ENCODE results near the gene CTSL. TPM values are rescaled to one million over a fixed set of nuclear protein-coding genes. Genes with fewer than 3 reads are reported as not detected.
"Not testable (repeated sequence)": the region's sequence is repeated elsewhere in the genome, so short reads cannot be mapped to it uniquely, and the experiment has no call there.

The CTSL gene
- total and polyA plus RNA-seq, 5 experiments from 2014 or later, result 0.87 to 27.5 (median 17.3) TPM; not detected in 1

DNA sequence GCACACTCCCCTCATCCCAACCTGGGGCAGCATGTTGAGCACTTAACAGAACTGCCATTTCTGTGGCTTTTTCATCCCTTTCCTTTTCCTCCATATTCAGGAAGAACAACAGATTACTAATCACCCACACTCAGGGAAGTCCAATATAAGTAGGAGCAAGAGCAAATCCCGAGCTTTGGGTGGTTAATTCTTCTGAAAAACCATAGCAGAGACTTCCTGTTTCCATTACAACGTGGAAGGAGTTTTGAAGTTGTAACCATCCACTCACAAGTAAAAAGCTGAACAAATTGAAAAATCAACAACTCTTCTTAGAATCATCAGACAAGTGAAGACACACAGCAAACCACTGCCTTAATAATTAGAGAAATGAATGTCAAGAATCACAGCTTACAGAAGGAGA, 8.2 kb downstream of the CTSL start:
- ATAC-seq (no peak), DNase-seq (no peak)
- no peaks in the 10 kb centered on the region for H3K4me1 Mint-ChIP-seq
- peaks cover 0 to 19% (median 3%) of the 10 kb centered on the region in 9 donors for H3K9me3 Mint-ChIP-seq
- no peak overlapping the region for H3K4me3 Mint-ChIP-seq
- peaks cover 20 to 36% (median 28%) of the 10 kb centered on the region in 5 donors for H3K27me3 Mint-ChIP-seq
- no peak overlapping the region for H3K27ac Mint-ChIP-seq
- H3K36me3 Mint-ChIP-seq, result peaks cover 0 to 3% (median 0%) of the 10 kb centered on the region in 3 donors
- POLR2A ChIA-PET, result no interaction called here

DNA sequence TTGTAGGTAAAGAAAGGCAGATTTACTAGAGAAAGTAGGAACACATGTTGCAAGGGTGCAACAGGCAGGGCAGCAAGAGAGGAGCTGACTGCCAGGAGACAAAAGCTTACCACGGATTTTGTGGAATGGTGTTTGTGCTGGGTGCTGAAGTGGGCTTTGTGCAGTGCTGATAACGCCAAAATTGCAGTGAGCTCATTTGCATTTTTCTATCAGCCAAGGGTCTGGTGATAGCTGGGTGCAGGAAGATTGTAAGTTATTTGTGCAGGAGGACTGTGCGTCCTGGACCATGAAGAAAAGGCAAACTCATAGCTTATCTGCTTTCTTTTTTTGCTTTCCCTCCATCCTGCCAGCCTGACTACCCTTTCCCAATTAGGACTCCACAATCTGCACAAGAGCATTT, 13.6 kb downstream of the CTSL start:
- Mint-ChIP-seq H3K4me3 (no peak overlapping the region), H3K27ac (no peak overlapping the region), H3K9me3 (peaks cover 0 to 30% (median 10%) of the 10 kb centered on the region in 9 donors), H3K27me3 (peaks cover 0 to 22% (median 9%) of the 10 kb centered on the region in 5 donors), H3K36me3 (peaks cover 0 to 9% (median 0%) of the 10 kb centered on the region in 3 donors), H3K4me1 (peaks cover 0 to 2% (median 0%) of the 10 kb centered on the region in 4 donors)
- DNase-seq, result no peak
- ATAC-seq, result no peak
- POLR2A ChIA-PET, result no interaction called here

GRCh38 chr9:87740209-87740608, 14.3 kb downstream of the CTSL start:
- ATAC-seq (no peak), DNase-seq (no peak)
- H3K9me3 Mint-ChIP-seq, result peaks cover 0 to 28% (median 10%) of the 10 kb centered on the region in 9 donors
- H3K36me3 Mint-ChIP-seq, result peaks cover 0 to 9% (median 0%) of the 10 kb centered on the region in 3 donors
- POLR2A ChIA-PET, result no interaction called here
- H3K4me1 Mint-ChIP-seq, result peaks cover 0 to 2% (median 0%) of the 10 kb centered on the region in 4 donors
- no peak overlapping the region for H3K4me3 Mint-ChIP-seq
- H3K27me3 Mint-ChIP-seq, result peaks cover 0 to 21% (median 6%) of the 10 kb centered on the region in 5 donors
- no peak overlapping the region for H3K27ac Mint-ChIP-seq

- Mint-ChIP-seq H3K27ac (no peak overlapping the region), H3K27me3 (peaks cover 2 to 18% (median 8%) of the 10 kb centered on the region in 5 donors), H3K9me3 (peaks cover 0 to 23% (median 10%) of the 10 kb centered on the region in 9 donors), H3K4me1 (peaks cover 0 to 2% (median 0%) of the 10 kb centered on the region in 4 donors), H3K36me3 (peaks cover 0 to 9% (median 0%) of the 10 kb centered on the region in 3 donors), H3K4me3 (no peak overlapping the region)
- no peak for ATAC-seq
- POLR2A ChIA-PET, result no interaction called here
- DNase-seq, result no peak
Measured at GRCh38 chr9:87741326-87741725, 15.4 kb downstream of the CTSL start.

DNA sequence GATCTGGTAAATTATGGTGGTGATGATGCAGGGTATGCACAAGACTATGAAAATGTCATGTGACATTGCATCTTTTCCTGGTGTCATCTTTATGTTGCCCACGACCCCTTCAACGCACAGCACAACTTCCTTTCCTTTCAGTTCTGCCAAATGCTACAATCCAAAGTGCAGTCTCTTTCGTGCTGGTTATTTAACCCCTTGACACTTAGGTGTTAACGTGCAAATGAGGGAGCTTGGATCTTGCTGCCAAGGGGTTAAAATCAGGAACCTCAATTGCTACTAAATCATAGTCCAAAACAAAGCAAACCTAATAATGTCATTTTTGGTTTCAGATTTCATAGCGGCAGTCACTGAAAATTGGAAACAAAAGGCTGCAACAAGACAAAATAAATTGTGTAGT, 16.0 kb downstream of the CTSL start:
- Mint-ChIP-seq H3K4me3 (no peak overlapping the region), H3K36me3 (peaks cover 0 to 9% (median 0%) of the 10 kb centered on the region in 3 donors)

DNA sequence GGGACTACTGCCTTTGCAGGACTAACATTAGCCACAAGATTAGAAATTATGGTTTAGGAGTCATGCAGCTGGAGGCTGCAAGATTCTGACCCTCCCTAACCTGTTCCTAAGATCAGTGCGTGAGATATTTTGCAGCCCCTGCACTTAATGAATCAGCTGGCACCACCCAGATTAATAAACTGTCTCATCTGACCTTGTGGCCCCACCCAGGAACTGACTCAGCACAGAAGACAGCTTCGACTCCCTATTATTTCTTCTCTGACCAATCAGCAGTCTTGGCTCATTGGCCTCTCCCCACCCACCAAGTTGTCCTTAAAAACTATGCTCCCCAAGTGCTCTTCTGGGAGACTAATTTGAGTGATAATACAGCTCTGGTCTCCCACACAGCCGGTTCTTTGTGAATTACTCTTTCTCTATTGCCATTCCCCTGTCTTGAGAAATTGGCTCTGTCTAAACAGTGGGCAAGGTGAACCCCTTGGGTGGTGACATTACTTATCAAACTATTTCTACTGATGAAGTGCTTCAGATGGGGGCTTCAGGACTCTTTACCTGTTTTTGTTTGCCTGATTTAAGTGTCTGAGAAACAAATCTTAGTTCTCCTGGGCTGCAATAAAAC, 17.0 kb downstream of the CTSL start:
- Mint-ChIP-seq H3K4me3 (no peak overlapping the region), H3K9me3 (peaks cover 0 to 20% (median 10%) of the 10 kb centered on the region in 9 donors), H3K27me3 (peaks cover 4 to 22% (median 15%) of the 10 kb centered on the region in 5 donors), H3K27ac (peak overlapping the region in 1 of 10 donors; percentile 45), H3K36me3 (peaks cover 0 to 9% (median 0%) of the 10 kb centered on the region in 3 donors), H3K4me1 (peaks cover 0 to 2% (median 0%) of the 10 kb centered on the region in 4 donors)
- DNase-seq (no peak), ATAC-seq (no peak)
- POLR2A ChIA-PET, result no interaction called here

More for the DNA sequence above, 16.0 kb downstream of the CTSL start:
- H3K27ac Mint-ChIP-seq, result no peak overlapping the region
- peaks cover 0 to 2% (median 0%) of the 10 kb centered on the region in 4 donors for H3K4me1 Mint-ChIP-seq
- peaks cover 2 to 15% (median 11%) of the 10 kb centered on the region in 5 donors for H3K27me3 Mint-ChIP-seq
- no peak for DNase-seq
- POLR2A ChIA-PET, result no interaction called here
- H3K9me3 Mint-ChIP-seq, result peaks cover 0 to 22% (median 10%) of the 10 kb centered on the region in 9 donors
- no peak for ATAC-seq

GRCh38 chr9:87744247-87744646, 18.3 kb downstream of the CTSL start:
- POLR2A ChIA-PET, H3K4me3 Mint-ChIP-seq, ATAC-seq, H3K27ac Mint-ChIP-seq, H3K36me3 Mint-ChIP-seq, DNase-seq, H3K4me1 Mint-ChIP-seq: not testable (repeated sequence)
- peaks cover 3 to 30% (median 15%) of the 10 kb centered on the region in 5 donors for H3K27me3 Mint-ChIP-seq
- H3K9me3 Mint-ChIP-seq, result peaks cover 0 to 17% (median 9%) of the 10 kb centered on the region in 9 donors

- H3K4me1 Mint-ChIP-seq, result peaks cover 0 to 2% (median 0%) of the 10 kb centered on the region in 4 donors
- H3K27ac Mint-ChIP-seq, result no peak overlapping the region
- H3K4me3 Mint-ChIP-seq, result no peak overlapping the region
- peaks cover 0 to 9% (median 0%) of the 10 kb centered on the region in 3 donors for H3K36me3 Mint-ChIP-seq
- H3K27me3 Mint-ChIP-seq, result peaks cover 7 to 31% (median 14%) of the 10 kb centered on the region in 5 donors
- DNase-seq (no peak), ATAC-seq (no peak)
- H3K9me3 Mint-ChIP-seq, result peaks cover 0 to 17% (median 9%) of the 10 kb centered on the region in 9 donors
- POLR2A ChIA-PET, result no interaction called here
Measured at GRCh38 chr9:87746186-87746585, 20.3 kb downstream of the CTSL start.

DNA sequence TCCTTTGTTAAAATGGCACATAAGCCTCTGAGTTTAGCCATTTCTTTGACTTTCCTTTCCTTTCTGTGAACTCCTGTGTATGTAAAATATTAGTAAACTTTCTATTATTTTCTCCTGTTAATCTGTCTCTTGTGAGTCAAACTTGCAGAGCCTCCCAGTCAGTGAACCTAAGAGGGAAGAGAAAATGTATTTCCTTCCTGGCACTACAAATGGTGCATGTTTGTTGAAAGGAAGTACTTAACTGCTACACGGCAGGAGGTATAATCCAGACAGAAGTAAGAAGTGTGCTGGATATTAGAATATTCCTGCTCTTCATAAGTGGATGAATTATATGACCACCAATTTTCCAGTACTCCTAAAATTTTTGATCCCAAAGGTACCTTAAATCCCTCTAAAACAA, 23.0 kb downstream of the CTSL start:
- no peak overlapping the region for H3K4me3 Mint-ChIP-seq
- POLR2A ChIA-PET, result no interaction called here

DNA sequence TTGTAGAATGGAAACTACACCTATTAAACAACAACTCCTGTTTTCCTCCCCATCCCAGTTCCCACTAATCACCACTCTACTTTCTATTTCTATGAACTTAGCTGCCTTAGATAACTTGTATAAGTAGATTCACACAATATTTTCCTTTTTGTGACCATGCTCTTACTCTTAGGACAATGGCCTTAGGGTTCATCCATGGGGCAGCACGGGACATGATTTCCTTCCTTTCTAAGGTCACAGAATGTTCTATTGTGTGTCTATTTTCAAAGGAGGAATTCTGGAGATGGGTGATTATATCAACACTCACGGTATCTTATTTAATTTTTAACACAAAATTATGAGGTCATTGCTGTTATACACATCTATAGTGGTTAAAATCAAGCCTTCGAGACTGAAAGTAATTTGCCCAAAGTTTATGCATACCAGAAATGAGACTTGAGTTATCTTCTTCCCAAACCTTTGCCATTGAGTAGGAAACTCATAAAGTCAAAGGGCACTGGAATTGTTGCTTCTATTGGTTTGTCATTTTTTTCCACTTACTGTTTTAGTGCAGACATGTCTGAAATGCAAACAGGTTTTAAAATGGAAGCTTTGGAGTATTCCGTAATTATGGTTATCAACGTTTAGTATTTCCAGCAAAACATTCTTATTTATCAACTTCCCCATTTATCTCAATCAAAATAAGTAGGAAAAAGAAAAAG, 23.6 kb downstream of the CTSL start:
- DNase-seq, result no peak
- ATAC-seq, result no peak
- Mint-ChIP-seq H3K4me3 (no peak overlapping the region), H3K9me3 (peaks cover 0 to 10% (median 3%) of the 10 kb centered on the region in 9 donors), H3K27ac (no peak overlapping the region), H3K4me1 (no peaks in the 10 kb centered on the region), H3K27me3 (peaks cover 8 to 31% (median 14%) of the 10 kb centered on the region in 5 donors), H3K36me3 (no peaks in the 10 kb centered on the region)
- POLR2A ChIA-PET, result no interaction called here

More for the DNA sequence above, 23.0 kb downstream of the CTSL start:
- Mint-ChIP-seq H3K36me3 (no peaks in the 10 kb centered on the region), H3K27me3 (peaks cover 9 to 31% (median 14%) of the 10 kb centered on the region in 5 donors), H3K27ac (no peak overlapping the region), H3K9me3 (peaks cover 0 to 13% (median 5%) of the 10 kb centered on the region in 9 donors), H3K4me1 (no peaks in the 10 kb centered on the region)
- no peak for ATAC-seq
- no peak for DNase-seq

- Mint-ChIP-seq H3K27ac (no peak overlapping the region), H3K27me3 (peaks cover 8 to 31% (median 20%) of the 10 kb centered on the region in 5 donors), H3K9me3 (peaks cover 0 to 18% (median 5%) of the 10 kb centered on the region in 9 donors), H3K4me1 (no peaks in the 10 kb centered on the region), H3K4me3 (no peak overlapping the region), H3K36me3 (peaks cover 0 to 9% (median 0%) of the 10 kb centered on the region in 3 donors)
- no peak for ATAC-seq
- POLR2A ChIA-PET, result no interaction called here
- no peak for DNase-seq
Measured at GRCh38 chr9:87750726-87751125, 24.8 kb downstream of the CTSL start.

GRCh38 chr9:87751423-87751822, 25.5 kb downstream of the CTSL start:
- H3K9me3 Mint-ChIP-seq, result peaks cover 0 to 18% (median 5%) of the 10 kb centered on the region in 9 donors
- H3K27ac Mint-ChIP-seq, result no peak overlapping the region
- ATAC-seq, result no peak
- no peak for DNase-seq
- H3K36me3 Mint-ChIP-seq, result peaks cover 0 to 9% (median 0%) of the 10 kb centered on the region in 3 donors
- no peak overlapping the region for H3K4me3 Mint-ChIP-seq
- POLR2A ChIA-PET, result no interaction called here
- peaks cover 8 to 28% (median 17%) of the 10 kb centered on the region in 5 donors for H3K27me3 Mint-ChIP-seq
- no peaks in the 10 kb centered on the region for H3K4me1 Mint-ChIP-seq

GRCh38 chr9:87751868-87752267, 25.9 kb downstream of the CTSL start:
- H3K36me3 Mint-ChIP-seq, result peaks cover 0 to 9% (median 0%) of the 10 kb centered on the region in 3 donors
- peaks cover 0 to 18% (median 6%) of the 10 kb centered on the region in 9 donors for H3K9me3 Mint-ChIP-seq
- no peak for DNase-seq
- ATAC-seq, result no peak
- H3K27ac Mint-ChIP-seq, result no peak overlapping the region
- H3K27me3 Mint-ChIP-seq, result peaks cover 7 to 23% (median 15%) of the 10 kb centered on the region in 5 donors
- H3K4me3 Mint-ChIP-seq, result no peak overlapping the region
- POLR2A ChIA-PET, result no interaction called here
- H3K4me1 Mint-ChIP-seq, result no peaks in the 10 kb centered on the region
